ENCODE data around the gene CEPT1.

- TF ChIP-seq CTCF (IDR thresholded peaks at IDR 0.05 in 2 of 3, conservative IDR thresholded peaks at IDR 0.05 in 1 of 3; ENCODE audit: control insufficient read depth in 2 of 3, extremely low read depth in 1 of 3, insufficient read depth in 1 of 3, low read depth in 3 of 3, low read length in 3 of 3) (no peak), CBX5 (IDR thresholded peaks at IDR 0.05; ENCODE audit: low read depth) (no peak), USF2 (IDR thresholded peaks at IDR 0.05; ENCODE audit: borderline replicate concordance, low read depth, low read length) (no peak), SUPT20H (IDR thresholded peaks at IDR 0.05; ENCODE audit: borderline replicate concordance, control insufficient read depth, low read depth, low read length) (no peak)
Measured at GRCh38 chr1:111145963-111146768, 6.1 kb downstream of the CEPT1 start.

Measured in GM12878 (cell line).